Islet precursor cell (in vitro differentiated cells): Measurements from ENCODE around the gene MTUS2.

Experiments
- DNase-seq: peaks from one replicate; pipeline ENCODE4 v3.0.0-alpha.2; 2018

Gene MTUS2

DNA sequence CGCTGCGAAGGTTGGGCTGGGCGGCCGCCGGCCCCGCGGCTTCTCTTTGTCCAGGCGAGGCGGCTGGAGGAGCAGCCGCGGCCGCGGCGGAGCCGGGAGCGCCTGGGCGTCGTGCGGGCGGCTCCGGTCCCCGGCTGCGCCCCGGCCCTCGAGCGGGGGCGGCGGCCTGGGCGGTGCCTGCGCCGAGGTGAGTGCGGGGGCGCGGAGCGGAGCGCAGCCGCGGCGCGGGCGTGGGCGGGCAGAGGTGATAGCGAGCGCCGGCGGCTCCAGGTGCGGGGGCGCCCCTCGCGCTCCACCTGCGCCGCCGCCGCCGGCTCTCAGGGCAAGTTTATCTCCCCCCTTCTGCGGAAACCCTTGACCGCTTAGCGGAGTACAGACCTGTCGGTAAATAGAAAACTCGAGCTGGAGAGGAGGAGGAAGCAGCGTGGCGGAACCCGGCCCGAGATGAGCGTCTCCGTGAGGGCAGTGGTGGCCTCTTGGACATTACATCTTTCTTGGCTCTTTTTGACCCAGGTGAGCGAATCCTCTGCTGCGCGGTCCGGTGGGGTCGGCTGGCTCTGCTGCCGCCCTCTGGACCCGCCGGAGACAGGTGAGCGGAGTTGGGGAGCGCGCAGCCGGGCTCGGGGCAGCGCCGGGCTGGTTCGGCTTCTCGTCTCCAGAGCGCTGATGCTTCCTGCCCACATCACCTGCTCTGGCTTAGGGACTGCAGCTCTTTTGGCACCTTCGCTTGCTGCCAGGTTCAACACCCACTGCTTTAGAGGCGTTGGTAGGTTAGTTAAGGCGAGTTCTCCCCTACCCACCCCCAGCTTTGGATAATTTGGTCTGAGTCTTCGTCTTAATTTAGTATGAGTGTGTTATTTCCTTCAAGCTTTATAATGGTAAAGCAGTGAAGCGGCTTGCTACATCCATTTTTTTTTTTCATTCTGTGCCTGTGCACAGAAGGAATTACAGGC is at the start of gene MTUS2:
TSS of gene MTUS2 (plus strand) at position 241 of the 953 bp plus-strand sequence.
- no peak for DNase-seq

DNA sequence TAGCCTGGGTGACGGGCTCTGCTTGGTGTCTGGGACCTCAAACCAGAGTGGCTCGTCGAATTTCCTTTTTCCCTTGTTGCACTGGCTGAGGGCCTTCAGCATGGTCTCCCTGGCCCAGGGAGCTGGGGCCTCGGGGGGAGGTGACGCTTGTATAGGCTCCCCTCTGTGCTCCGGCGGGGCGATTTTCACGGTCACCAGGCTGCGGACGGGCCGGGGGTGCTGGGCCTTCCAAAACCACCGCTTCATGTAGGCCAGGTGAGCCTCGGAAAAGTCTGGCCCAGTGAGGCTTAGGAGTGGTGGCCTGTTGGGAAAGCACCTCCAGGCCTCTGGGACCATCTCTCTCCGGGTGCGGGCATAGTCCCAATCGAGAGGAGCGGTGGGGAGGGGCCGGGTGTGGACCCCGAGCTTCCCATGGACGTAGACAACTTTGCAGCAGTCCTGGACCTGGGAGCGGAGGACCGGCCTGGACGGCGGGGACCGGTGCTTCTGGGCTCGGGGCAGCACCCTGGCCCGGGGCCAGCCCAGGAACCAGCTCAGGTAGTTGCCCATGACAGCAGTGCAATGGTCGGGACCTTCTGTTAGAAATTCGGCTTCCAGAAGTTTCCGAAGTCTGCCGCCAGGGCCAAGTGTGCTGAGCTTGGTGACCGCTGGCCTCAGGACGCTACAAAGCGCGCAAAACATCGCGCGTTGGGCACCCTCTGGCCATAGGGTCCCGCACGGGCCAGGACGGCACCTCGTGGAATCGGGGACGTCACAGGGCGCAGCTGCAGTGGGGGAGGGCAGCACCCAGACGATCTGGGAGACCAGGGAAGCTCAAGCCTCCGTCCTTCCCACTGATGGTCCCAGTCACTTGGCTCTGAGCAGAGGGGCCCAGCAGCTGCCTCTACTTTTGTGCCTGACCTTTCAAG is 41.6 kb upstream of the MTUS2 start:
- DNase-seq = no peak

DNA sequence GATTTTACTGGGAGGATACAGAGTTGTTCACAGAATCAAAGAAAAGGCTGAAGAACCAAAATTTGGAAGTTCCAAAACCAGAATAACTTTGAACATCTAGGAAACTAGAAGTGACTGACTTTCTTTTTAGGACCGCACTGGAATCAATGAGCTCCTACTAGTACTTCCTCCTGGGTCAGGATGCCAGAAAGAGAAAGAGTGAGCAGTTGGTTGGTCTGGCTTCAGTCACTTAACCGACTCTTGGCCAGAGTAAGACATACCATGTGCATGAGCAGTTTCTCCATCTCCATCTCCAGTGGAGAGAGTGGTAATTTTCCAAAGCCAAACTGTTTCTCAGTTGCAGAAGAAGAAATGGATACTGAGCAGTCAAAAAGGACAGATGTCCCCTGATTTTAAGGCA is 27.1 kb upstream of the MTUS2 start:
- peak; percentile 67 for DNase-seq

DNA sequence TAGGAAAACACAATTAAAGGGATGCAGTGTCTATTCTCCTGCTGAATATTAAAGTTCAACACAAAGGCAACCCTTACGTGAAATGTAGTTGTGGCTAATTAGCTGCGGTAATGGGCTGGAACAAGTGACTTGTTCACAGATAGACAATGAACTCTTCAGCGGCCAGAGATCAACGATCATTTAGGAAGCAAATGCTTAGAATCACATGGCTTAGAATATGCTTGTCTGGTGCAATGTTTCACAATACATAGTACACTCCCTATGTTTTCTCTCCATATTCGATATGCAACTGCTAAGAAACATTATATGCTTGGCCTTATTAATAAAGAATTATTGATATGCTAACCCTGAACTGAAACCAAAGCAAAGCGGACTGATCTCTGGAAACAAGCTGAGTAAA is 25.7 kb upstream of the MTUS2 start:
- no peak for DNase-seq

DNA sequence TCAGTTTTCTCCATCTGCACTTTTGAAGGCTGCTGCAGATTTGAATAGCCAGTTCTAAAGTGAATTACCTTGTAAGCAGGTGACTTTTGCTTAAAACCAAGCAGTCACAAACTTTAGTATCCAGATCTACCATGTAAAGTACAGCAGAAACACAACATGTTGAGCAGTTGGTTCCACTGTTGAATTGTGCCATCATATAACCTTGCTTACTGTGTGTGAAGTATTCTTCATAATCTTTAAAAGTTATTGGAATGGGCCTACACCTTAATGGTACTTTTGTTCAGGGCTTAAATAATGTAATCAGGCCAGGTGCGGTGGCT is 23.2 kb upstream of the MTUS2 start:
- DNase-seq = no peak

DNA sequence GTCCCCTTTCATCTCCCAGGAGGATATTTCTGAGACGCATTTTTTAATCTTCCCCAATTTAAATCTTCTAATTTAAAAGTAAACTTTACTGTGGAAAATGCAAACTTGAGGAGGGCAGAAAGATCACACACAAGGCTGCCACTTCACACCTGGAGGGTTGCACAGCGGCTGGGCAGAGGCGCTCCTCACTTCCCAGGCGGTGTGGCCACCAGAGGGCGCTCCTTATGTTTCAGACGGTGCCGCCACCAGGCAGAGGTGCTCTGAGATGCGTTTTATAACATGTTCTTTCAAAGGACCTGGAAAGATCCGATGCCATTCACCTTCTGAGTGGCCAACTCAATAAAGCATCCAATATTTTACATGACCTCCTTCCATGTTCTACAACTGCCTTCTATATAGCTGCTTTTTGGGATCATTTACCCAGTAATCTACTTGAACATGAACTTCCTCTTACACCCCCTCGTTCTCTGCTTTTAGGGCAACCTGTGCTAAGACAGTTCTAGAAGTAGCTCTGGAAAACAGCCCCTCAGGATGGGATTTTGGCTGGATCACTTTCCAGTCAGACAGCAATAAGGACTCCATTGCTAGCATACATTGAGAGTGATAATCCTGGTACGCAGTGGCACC is 14.8 kb upstream of the MTUS2 start:
- no peak for DNase-seq

DNA sequence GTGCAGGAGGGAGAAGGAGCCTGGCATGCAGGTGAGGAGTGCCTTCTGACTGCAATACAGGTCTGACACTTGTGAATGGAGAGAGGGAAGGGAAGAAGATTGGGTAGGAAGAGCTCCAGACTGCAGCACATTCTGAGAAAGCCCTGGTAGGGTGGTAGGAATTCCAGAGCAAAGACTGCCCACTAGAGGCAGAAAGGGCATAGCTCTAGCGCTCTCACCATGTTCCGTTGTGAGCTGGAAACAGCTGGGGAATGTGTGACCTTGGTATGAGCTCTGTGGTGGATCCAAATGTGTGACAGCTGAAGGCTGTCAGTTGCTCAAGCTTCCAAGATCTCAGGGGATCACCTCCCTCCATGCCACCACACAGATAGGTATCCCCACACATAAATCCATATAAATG is 2.9 kb upstream of the MTUS2 start:
- peak; percentile 79 for DNase-seq

DNA sequence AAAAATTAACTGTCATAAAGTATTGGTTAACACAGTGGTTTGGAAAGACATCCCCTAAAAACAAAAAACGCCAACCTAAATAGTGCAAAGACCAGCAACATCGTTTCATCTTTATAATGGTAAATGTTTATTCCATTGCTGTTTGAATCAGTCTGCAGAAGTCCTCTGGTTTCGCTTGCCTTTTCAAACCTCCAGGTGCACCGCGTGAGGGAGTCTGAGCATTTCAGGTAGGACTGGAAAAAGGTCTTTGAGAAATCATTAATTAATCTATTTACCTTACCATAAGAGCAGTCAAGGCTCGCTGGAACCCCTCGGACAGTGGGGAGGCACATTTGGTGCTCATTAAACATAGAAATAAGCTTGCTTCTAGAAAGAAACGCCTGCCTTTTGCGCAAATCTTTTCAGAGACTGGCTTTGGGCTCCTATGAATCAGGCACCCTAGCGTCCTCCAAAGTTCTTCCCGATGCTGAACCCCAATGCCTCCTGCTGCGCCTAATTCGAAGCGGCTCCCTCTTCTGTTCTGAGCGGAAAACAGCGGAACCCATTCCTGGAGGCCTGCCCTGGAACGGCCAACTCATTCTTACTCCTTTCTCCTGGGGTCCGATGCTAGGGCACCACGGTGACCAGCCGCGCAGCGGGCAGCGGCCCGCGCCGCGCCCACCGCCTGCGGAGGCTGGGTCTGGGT is 951 bp upstream of the MTUS2 start:
- no peak for DNase-seq

DNA sequence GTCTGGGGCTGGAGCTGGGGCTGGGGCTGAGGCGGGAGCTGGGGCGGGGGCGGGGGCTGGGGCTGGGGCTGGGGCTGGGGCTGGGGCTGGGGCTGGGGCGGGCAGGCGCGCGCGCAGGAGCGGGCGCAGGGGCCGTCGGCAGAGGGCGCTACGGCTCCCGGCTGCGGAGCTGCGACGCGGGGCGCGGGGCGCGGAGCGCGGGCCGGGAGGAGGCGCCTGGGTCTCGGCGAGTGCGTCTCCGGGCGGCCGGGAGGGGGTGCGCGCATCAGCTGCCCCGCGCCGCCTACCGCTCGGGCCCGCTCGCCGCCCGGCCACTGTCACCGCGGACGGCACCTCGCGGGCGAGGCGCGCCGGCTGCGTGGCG is 422 bp upstream of the MTUS2 start:
- peak; percentile 84 for DNase-seq

DNA sequence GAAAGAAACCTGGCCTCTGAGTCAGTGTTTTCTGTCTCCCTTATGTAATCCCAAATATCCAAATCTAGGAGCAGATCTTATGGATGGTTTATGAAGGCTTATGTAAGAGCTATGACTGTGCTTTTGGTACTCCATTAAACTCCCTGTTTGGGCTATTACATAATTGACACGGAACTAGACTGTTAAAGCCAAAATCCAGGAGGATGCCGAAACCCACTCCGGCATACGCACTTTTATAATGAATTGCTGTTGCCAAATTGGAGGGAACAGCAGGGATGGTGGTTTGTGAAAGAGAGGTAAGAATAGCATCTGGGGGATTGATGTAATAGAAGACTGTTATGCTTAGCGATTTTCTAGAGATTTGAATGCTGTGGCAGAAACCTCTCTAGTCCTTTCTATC is 2.0 kb downstream of the MTUS2 start:
- DNase-seq = no peak

DNA sequence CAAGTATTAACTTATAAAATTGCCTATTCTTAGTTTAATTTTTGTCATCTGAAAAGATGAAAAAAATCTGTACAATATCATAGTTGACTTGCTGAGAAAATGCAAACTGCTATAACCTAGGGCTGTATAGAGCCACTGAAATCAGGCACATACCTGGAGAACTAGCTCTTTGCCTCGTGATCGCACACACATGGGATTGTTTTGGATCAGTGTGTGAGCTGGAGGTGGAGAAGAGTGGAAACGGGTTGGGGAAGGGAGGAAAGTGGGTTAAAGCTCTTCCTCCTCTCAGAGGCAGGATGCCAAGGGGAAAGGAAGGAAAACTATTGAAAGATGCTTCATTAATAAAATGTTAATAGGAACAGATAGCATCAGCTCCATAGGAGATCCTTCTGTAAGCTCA is 2.7 kb downstream of the MTUS2 start:
- DNase-seq = no peak

DNA sequence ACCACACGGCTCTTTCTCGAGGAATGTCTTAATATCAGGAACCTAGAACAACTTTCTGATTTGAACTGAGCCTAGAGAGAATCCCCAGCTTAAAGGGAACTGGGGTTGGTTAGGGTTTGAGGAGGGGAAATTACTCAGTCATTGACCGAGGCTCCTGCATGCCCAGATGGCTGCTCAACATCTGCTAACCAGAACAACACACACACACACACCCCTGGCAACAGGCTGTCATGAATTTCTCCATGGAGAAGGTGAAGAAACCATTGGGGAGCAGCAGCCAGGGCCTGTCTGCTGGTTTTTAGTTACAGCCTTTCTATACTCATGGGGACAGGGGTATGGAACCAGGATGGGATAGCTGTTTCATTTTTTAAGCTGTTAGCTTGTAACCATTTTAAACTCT is 5.2 kb downstream of the MTUS2 start:
- no peak for DNase-seq

DNA sequence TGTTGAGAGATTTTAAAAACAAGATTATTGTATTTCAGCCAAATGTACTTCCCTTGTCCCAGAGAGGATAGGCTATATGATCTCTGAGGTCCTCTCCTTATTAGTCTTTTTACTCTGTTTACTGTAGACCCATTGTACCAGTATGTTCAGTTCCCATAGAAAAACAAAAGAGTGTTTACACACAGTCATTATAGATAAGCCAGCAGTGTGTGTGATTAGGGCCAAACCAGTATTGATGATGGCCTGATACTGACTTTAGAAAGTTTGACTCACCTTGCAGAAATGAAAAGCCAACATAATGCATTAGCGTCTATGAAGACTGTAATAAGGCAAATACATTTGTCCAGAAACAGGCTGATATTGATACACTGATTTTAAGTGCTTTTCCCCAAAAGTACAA is 6.2 kb downstream of the MTUS2 start:
- DNase-seq = no peak

DNA sequence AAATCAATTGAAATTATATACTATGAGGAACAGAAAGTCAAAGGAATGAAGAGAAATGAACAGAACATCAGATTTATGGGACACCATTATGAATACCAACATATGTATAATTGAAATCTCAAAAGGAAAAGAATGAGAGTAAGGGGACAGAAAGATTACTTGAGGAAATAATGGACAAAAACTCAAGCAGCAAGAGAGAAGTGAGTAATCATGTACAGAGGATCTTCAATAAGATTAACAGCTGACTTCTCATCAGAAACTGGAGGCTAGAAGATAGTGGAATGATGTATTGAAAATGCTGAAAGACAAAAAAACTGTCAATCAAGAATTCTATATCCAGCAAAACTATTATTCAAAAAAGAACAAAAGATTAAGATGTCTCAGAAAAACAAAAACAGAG is 10.4 kb downstream of the MTUS2 start:
- DNase-seq = no peak

DNA sequence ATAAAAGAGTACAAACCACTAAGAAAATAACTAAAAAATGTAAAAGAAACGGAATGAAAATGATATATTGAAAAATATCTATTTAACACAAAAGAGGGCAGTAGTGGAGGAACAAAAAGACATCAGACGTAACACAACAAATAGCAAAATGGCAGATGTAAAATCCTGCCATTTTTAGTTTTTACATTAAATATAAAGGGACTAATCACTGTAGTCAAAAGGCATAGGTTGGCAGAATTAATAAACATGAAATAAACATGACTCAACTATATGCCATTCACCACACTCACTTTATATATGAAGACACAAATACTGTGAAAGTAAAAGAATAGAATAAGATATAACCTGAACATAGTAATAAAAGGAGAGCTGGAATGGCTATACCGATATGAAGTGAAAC is 11.0 kb downstream of the MTUS2 start:
- no peak for DNase-seq

DNA sequence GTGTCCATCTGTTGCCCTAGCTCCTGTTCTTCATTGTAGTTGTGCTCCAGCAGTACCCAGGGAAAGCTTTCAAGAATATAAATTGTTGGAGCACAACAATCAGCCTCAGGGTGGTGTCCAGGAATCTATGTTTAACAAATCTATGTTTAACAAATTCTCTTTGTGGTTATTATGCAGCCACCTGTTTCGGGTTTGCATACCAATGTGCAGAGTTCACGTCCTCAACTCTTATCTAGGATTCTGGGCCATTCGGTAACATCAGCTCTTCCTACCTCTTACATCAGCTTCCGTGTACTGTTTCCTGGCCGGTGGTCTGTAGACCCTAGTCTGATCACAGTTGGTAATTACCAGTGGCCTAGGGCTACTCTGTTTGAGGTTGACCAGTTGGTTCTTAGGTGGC is 17.0 kb downstream of the MTUS2 start:
- no peak for DNase-seq

DNA sequence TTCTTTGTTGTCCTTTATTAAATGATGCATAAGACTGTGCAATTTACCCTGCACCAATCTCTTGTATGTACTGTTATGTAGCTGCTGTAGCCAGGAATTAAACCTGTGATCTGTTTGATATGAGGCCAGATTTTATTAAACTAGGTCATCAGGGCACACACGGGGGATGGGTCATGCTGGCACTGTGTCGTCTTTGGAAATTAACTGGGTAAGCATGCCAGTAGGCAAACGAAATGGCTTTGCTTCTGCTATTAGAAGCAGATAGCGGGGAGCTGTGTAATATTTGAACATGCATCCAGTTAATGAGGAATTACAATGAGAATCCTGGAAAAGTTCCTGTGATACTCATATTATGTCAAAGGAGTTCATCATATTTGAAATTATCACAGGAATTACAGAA is 23.5 kb downstream of the MTUS2 start:
- no peak for DNase-seq

DNA sequence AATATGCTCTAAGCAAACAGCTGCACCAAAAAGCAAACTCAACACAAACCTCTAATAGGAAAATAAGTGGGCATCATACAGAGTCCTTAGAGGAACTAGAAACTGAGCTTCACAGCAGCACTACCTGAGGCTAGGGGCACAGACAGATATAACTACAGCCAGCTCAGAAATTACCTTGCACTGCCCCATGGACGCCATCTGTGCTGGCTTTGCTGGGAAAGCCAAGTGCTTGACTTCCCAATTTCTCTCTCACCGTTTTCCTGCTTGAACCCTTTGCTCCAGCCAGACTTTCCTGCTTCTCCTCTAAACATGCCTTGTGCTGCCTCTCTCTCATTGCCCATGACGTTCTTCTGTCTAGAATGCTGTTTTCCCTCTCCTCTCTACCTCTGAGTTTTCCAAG is 29.3 kb downstream of the MTUS2 start:
- DNase-seq = no peak

DNA sequence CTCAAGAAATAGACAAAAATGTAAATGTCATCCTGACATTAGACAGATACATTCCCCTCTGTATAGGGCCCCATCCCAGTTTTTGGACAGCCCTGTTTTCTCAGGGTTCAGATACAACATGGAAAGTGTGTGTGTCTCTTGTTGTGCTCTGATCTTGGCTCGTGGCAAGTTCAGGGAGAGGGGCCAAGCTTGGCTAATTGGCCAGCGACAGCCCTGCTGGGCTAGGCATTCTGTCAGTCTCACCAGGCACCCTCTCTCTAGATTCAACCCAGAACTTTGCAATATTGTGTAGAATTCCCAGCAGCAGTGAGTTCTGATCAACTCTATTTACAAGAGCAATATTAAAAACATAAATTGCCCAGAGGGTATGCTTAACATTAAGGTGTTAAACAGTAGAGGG is 30.1 kb downstream of the MTUS2 start:
- no peak for DNase-seq

DNA sequence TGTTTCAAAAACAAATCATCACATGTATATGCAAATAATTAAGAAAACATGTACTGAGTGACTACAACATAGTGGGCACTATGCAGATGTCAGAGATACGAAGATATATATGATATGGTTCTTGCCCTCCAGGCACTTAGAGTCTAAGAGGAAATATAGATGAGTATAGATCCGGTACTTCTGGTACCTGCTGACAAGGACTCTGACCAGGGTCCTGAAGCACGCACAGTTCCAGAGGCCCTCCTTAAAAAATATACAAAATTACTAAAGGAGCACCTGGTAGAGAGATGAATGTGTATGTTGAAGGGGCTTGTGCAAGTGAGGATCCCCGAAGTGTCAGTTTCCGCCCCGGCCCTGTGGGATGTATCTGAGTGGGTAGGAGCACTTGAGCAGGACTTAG is 31.3 kb downstream of the MTUS2 start:
- no peak for DNase-seq

DNA sequence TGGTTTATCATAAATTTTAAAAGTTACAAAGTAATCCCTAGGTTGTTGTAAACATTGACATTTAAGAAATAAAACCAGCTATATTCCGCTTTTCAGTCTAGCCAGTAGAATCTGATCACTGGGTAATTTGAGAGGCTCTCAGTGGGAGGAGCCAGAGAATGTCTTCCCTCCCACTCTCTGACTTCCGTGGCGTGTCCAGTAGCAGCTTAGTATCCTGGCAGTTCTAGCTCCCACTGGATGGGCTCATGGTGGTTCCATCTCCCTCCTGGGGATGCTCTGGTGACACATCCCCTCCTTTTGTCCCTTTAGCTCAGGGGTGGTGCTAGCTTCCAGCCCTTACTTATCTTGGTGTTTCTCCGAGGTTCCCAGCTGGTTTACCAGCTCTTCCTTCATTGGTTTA is 34.5 kb downstream of the MTUS2 start:
- no peak for DNase-seq

DNA sequence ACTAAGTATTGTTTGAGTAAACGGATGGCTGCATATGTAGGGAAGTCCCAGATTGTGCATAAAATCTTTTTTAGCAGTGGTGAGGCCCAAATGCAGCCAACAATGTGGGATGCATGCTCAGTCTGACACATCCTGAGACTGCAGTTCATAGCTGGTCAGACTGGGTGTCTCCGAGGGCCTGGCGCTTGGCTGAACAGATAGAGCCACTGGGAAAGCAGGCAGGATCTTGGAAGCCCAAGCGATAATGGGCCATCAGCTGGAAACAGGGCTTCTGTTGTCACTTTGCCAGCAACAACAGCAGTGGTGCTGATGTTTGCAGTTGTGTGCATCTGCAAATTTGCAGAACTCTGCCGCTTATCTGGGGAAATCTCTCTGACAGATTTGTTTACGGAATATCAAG is 36.1 kb downstream of the MTUS2 start:
- DNase-seq = no peak

DNA sequence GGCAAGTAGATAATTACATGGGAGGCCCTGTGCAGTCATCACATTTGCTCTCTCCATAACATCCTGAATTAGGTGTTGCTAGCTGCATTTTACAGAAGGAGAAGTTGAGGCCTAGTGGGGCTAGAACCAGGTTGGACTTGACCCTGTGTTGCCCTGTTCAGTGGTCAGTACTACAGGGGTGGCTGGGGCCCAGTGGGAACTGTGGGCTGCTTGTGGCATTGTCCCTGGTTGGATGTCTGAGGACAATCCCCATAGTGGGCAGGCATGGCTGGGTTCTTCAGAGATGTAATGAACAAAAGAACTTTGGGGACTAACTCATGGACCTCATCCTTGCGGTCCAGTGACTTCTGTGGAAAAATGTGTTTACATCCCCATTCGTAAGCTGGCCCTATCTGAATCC is 38.9 kb downstream of the MTUS2 start:
- DNase-seq = no peak
